ENCODE results near the gene INPPL1. TPM values are rescaled to one million over a fixed set of nuclear protein-coding genes. Genes with fewer than 3 reads are reported as not detected.

The INPPL1 gene
- total and polyA plus RNA-seq, 2 of the 13 experiments (the other 11 are each of a cell fraction or from before 2014, with no cell fraction given) = 29.1 to 66.9 TPM

GRCh38 chr11:72202571-72202970, 22.0 kb upstream of the INPPL1 start:
- CTCF ChIA-PET (ENCODE audit: low intra/inter-chr PET ratio, low total read pairs) = no interaction called here
- no peak overlapping the region for H3K9ac ChIP-seq (ENCODE audit: insufficient read depth, low read depth, low read length)
- H3K79me2 ChIP-seq (ENCODE audit: insufficient read depth, low read length) = no peaks in the 10 kb centered on the region
- no peak overlapping the region for H2AFZ ChIP-seq (ENCODE audit: low read length)
- in situ Hi-C loops (cut with HindIII; ENCODE audit: extremely low pct_ligation_motif_present, low pct_unique_long_range_greater_than_20kb) (no loop called here), intact Hi-C loops (cut with micrococcal nuclease; ENCODE audit: unreplicated experiment) (no loop called here)
- no peaks in the 10 kb centered on the region for H3K36me3 ChIP-seq (replicated peaks in 1 of 2; ENCODE audit: control insufficient read depth in 1 of 2, insufficient read depth in 2 of 2, low read length in 2 of 2)
- H3K4me1 ChIP-seq (ENCODE audit: insufficient read depth, low read length) = peaks cover 9% of the 10 kb centered on the region; the same call in 1 of the 2 replicates
- H3K4me3 ChIP-seq (replicated peaks in 1 of 3; ENCODE audit: insufficient read depth in 1 of 3, low read depth in 2 of 3, low read length in 3 of 3) = no peak overlapping the region
- no TSS peak for BruUV-seq (replicated peaks)
- no peaks in the 10 kb centered on the region; a peak in 1 of 5 replicates for H3K27me3 ChIP-seq (ENCODE audit: control insufficient read depth in 1 of 2, insufficient read depth in 2 of 2, low read length in 2 of 2)
- H3K9me3 ChIP-seq (ENCODE audit: low read length) = no peaks in the 10 kb centered on the region
- no peak for ATAC-seq
- H3K4me2 ChIP-seq (ENCODE audit: low read depth, low read length) = no peak overlapping the region
- H4K20me1 ChIP-seq (ENCODE audit: insufficient read depth, low read length) = no peaks in the 10 kb centered on the region
- FAIRE-seq = no peak
- POLR2A ChIA-PET = no interaction called here
- no peak overlapping the region for H3K27ac ChIP-seq (ENCODE audit: extremely low read length, insufficient read depth, low read length)
- 83% methylated on average over 6 of the region's 6 CpGs for WGBS (ENCODE audit: low lambda C conversion rate)
- TF ChIP-seq BORCS8-MEF2B (CRISPR knock-in tag; IDR thresholded peaks at IDR 0.05) (no peak), BRCA1 (CRISPR knock-in tag; IDR thresholded peaks at IDR 0.05) (no peak), ZNF30 (CRISPR knock-in tag; IDR thresholded peaks at IDR 0.05) (no peak)
- DNase-seq (ENCODE audit: low spot score) = no peak

- FAIRE-seq (no peak), DNase-seq (ENCODE audit: low spot score) (no peak), ATAC-seq (no peak)
- Histone ChIP-seq H4K20me1 (ENCODE audit: insufficient read depth, low read length) (no peaks in the 10 kb centered on the region), H3K4me1 (ENCODE audit: insufficient read depth, low read length) (peaks cover 9% of the 10 kb centered on the region; the same call in 1 of the 2 replicates), H3K4me3 (replicated peaks in 1 of 3; ENCODE audit: insufficient read depth in 1 of 3, low read depth in 2 of 3, low read length in 3 of 3) (no peak overlapping the region), H3K4me2 (ENCODE audit: low read depth, low read length) (no peak overlapping the region), H2AFZ (ENCODE audit: low read length) (no peak overlapping the region), H3K27me3 (ENCODE audit: control insufficient read depth in 1 of 2, insufficient read depth in 2 of 2, low read length in 2 of 2) (no peaks in the 10 kb centered on the region; a peak in 1 of 5 replicates), H3K79me2 (ENCODE audit: insufficient read depth, low read length) (no peaks in the 10 kb centered on the region), H3K9me3 (ENCODE audit: low read length) (no peaks in the 10 kb centered on the region), H3K27ac (ENCODE audit: extremely low read length, insufficient read depth, low read length) (no peak overlapping the region), H3K36me3 (replicated peaks in 1 of 2; ENCODE audit: control insufficient read depth in 1 of 2, insufficient read depth in 2 of 2, low read length in 2 of 2) (no peaks in the 10 kb centered on the region), H3K9ac (ENCODE audit: insufficient read depth, low read depth, low read length) (no peak overlapping the region)
- in situ Hi-C loops (cut with HindIII; ENCODE audit: extremely low pct_ligation_motif_present, low pct_unique_long_range_greater_than_20kb) (no loop called here), intact Hi-C loops (cut with micrococcal nuclease; ENCODE audit: unreplicated experiment) (no loop called here)
- 24% methylated on average over 2 of the region's 2 CpGs for WGBS (ENCODE audit: low lambda C conversion rate)
- ChIA-PET POLR2A (no interaction called here), CTCF (ENCODE audit: low intra/inter-chr PET ratio, low total read pairs) (no interaction called here)
- BruUV-seq (replicated peaks) = no TSS peak
- TF ChIP-seq KLF16 (CRISPR knock-in tag; IDR thresholded peaks at IDR 0.05) (no peak), ZNF207 (IDR thresholded peaks at IDR 0.05; ENCODE audit: borderline replicate concordance) (no peak), ZNF280D (CRISPR knock-in tag; IDR thresholded peaks at IDR 0.05) (no peak)
These were observed 21.4 kb upstream of the INPPL1 start for GRCh38 chr11:72203163-72203562.
